GM10847 (cell line): ENCODE measurements around the gene FHL1.

Experiments used
- POLR2A ChIP-seq: IDR thresholded peaks from 2 replicates; pipeline ENCODE4 v1.6.1; 2011; ENCODE audit not compliant: insufficient read length; ENCODE audit errors: extremely low read depth

FHL1 gene

DNA sequence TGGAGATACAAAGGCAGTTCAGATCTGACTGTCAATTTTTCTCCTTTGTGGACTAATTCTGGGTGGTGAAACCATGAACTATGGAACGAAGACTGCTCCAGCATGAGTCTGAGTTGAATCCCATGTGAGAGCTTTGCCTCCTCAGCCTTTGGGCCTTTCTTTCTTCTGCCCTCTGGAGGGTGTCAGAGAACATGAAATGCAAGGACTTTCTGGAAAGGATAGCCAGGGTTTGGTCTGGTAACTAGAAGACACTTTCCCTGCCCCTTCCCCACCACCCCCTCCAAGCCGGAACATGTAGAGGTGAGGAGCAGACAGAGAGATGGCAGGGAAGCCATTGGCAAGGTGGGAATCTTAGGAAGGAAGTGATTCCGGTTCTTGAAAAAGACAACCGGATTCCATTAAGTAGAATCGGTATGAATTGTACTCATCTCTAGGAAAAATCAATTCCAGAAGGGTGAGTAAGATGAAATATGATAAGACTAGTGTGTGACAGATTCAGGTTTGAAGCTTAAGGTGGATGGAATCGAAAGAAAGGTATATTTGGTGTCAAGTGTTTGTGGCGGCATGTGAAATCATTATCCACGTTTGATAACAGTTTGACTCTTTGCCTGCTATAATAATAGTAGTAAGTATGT lies 19.0 kb downstream of the FHL1 start:
- TF ChIP-seq POLR2A, result no peak

DNA sequence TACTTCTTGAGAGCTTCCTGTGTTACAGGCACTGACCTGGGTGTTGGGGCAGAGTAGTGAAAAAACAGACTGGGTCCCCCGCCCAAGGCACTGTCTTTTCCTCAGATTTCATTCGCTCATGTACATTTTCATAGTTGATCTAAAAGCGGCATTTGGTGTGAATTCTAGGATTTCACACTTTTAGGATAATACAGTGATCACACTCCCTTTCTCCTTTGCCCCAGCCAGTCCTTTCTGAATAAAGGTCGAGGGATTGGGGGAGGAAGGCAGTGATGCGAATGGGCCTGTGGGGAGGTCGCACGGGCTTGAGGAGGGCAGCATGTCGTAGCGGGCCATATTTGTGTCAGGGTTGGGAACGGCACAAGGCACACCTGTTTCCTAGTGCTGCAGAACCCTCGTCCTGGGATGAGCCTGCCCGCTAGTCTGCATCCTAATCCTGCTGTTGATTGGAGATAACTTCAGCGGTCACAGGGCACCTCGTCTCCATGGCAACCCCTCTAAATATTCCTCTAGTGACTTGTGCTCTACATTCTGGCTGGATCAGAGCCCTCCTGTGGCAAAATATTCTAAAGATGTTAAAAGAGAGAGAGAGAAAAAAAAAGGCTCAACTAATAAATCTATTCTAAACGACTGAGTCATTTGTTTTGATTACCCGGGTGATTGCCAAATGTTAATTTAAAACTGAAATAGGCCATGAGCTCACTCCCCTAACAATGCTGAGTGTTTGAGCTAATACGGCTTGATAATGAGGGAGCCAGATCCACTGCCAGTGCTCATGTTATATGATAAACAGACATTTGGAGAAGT lies 21.8 kb downstream of the FHL1 start:
- no peak for TF ChIP-seq POLR2A

GRCh38 chrX:136170139-136170800 lies 22.9 kb downstream of the FHL1 start:
- TF ChIP-seq POLR2A, result no peak

- TF ChIP-seq POLR2A, result no peak
Measured at GRCh38 chrX:136171420-136171819, 24.1 kb downstream of the FHL1 start.

- no peak for TF ChIP-seq POLR2A
Measured at GRCh38 chrX:136176399-136176825, 29.1 kb downstream of the FHL1 start.

DNA sequence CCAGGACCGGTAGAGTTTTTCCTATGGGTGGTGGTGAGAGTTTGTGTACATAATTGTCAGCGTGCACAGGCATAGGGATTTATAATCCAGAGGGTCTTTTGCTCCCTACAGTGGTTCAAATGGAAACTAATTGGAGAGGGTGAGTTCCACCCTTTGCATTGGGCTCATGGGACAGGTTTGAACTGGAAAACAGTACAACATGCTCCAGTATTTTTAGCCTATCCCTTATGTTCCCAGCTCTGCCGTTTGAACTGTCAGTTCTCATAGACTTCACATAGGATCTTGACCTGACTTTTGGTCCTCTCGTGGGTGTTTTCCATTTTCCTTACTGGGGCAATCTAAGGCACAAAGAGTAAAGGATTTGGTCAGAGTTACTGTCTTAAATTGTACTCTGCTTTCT lies 31.8 kb downstream of the FHL1 start:
- TF ChIP-seq POLR2A, result no peak

DNA sequence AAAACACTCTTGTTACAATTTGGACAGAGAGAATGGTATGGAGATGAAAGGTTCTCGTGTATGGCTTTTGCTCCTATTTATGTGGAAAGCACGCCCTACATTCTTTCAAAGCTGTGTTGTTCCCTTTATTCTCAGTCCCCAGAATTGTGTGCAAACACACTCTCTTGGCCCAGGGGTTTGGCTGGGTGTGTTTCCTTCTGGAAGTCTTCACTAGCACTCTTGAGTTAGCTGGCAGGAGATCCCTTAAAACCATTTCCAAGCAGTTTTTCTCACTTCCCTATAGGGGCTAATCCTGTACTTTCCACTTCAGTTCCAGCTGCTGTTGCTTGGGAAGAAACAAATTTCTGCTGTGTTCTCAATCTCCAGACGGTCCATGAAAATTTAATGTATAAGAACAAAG lies 35.1 kb downstream of the FHL1 start:
- TF ChIP-seq POLR2A, result no peak

- TF ChIP-seq POLR2A, result no peak
Measured at GRCh38 chrX:136183172-136183571, 35.8 kb downstream of the FHL1 start.

GRCh38 chrX:136183917-136184316 lies 36.6 kb downstream of the FHL1 start:
- no peak for TF ChIP-seq POLR2A

GRCh38 chrX:136185401-136186022 lies 38.2 kb downstream of the FHL1 start:
- no peak for TF ChIP-seq POLR2A

DNA sequence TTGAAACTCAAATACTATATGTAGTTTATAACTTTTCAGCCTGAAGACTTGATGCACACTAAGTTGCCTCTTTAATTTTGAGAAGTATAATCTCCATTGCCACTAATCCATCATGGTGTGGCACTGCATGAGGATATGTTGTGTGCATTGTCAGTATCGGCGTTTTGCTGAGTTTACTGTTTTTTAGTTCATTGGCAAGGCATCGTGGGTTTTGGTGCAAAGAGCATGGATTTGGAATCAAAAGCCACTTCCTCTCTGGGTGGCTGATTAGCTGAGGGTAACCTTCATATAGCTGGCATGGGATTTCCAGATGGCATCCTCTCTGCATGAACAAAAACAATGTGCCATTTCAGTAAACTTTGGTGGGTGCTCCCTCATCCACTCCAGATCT lies 38.7 kb downstream of the FHL1 start:
- no peak for TF ChIP-seq POLR2A

DNA sequence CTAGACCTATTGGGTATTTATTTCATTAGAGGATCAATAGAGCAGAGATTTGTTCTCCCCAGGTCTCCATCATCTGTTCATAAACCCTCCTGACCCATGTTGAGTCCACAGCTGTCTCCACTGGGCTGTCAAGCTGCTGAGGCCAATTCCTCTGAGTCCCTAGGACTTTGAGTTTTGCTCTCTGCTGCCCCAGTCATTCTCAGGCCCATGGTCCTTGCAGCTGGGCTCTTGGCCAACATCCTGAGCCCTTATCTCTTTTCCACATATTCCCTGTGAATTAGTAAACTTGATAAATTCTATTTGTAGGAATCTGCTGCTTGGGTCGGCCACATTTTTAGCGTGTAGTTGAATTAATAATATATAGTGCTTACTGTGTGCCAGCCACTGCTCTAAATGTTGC lies 41.9 kb downstream of the FHL1 start:
- no peak for TF ChIP-seq POLR2A

GRCh38 chrX:136190038-136190713 lies 42.8 kb downstream of the FHL1 start:
- TF ChIP-seq POLR2A, result no peak

DNA sequence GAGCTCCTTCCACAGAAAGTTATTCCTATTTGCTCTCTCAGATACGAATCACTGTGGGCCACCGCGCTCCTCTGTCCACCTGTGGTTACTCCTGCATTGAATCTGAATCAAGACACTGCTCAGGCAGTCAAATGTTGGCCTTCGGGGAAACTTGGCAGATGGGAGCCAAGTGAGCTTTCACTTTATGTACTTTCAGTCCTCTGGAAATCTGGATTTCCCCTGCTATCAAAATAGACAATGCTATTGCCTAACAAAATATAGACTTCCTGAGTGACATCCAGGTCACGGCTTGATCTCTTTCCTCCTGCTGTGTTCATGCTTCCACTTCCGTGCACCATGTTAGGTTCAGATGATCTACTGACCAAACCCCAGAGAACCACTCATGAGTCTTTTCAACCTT lies 43.8 kb downstream of the FHL1 start:
- TF ChIP-seq POLR2A, result no peak

GRCh38 chrX:136192135-136192534 lies 44.8 kb downstream of the FHL1 start:
- no peak for TF ChIP-seq POLR2A
